Stimulated activated naive B cell treated with anti-CD40 and anti-IgM and Interleukin-4, amounts not matched to agents 10 μg/mL and 1 μg/mL and 100 μg/mL, for 72 hours (primary cell): Measurements from ENCODE around the gene FNDC3B.
"Not testable (repeated sequence)": the region's sequence is repeated elsewhere in the genome, so short reads cannot be mapped to it uniquely, and the experiment has no call there.

Source experiments
- ATAC-seq, 2 donors: fragments of 150-1000 bp; cut with Tn5 transposase; replicated peaks; 2 replicates each; pipeline ENCODE4 v1.10.0; 2021; ENCODE audit warnings: moderate library complexity in 1 of 2
- DNase-seq: peaks from one replicate; pipeline ENCODE4 v3.0.0; 2021
- H3K27ac Mint-ChIP-seq: one replicate; pipeline ENCODE4 v1.8.0; 2022; ENCODE audit warnings: mild to moderate bottlenecking, mixed read lengths
- H3K27me3 Mint-ChIP-seq, 2 donors: one replicate each; pipeline ENCODE4 v1.8.0; 2022; ENCODE audit warnings: mixed read lengths in 2 of 2
- H3K36me3 Mint-ChIP-seq, 2 donors: one replicate each; pipeline ENCODE4 v1.8.0; 2022; ENCODE audit warnings: mixed read lengths in 2 of 2, mild to moderate bottlenecking in 1 of 2
- H3K4me1 Mint-ChIP-seq, 2 donors: one replicate each; pipeline ENCODE4 v1.8.0; 2022; ENCODE audit warnings: mixed read lengths in 2 of 2, mild to moderate bottlenecking in 1 of 2
- H3K4me3 Mint-ChIP-seq, 2 donors: one replicate each; pipeline ENCODE4 v1.8.0; 2022; ENCODE audit warnings: mild to moderate bottlenecking in 2 of 2, mixed read lengths in 2 of 2, moderate library complexity in 1 of 2
- H3K9me3 Mint-ChIP-seq, 2 donors: one replicate each; pipeline ENCODE4 v1.8.0; 2022; ENCODE audit warnings: mixed read lengths in 2 of 2, mild to moderate bottlenecking in 1 of 2

The FNDC3B gene

GRCh38 chr3:172227340-172228035 lies 188.1 kb downstream of the FNDC3B start:
- Mint-ChIP-seq H3K4me1 (no peaks in the 10 kb centered on the region), H3K4me3 (no peak overlapping the region), H3K27ac (no peak overlapping the region)

GRCh38 chr3:172228036-172228415 lies 188.6 kb downstream of the FNDC3B start:
- DNase-seq (no peak), ATAC-seq (no peak)
- no peak overlapping the region for H3K27ac Mint-ChIP-seq
- H3K4me1 Mint-ChIP-seq: no peaks in the 10 kb centered on the region
- H3K36me3 Mint-ChIP-seq: peaks cover 2 to 20% of the 10 kb centered on the region in 2 donors
- H3K4me3 Mint-ChIP-seq: no peak overlapping the region
- no peaks in the 10 kb centered on the region for H3K9me3 Mint-ChIP-seq
- peaks cover 0 to 3% of the 10 kb centered on the region in 2 donors for H3K27me3 Mint-ChIP-seq

More at GRCh38 chr3:172227340-172228035, 188.1 kb downstream of the FNDC3B start:
- no peaks in the 10 kb centered on the region for H3K9me3 Mint-ChIP-seq
- H3K27me3 Mint-ChIP-seq: peaks cover 0 to 3% of the 10 kb centered on the region in 2 donors
- no peak for DNase-seq
- ATAC-seq: no peak
- peaks cover 2 to 20% of the 10 kb centered on the region in 2 donors for H3K36me3 Mint-ChIP-seq

- no peak overlapping the region for H3K4me3 Mint-ChIP-seq
- peaks cover 0 to 2% of the 10 kb centered on the region in 2 donors for H3K27me3 Mint-ChIP-seq
- ATAC-seq: no peak
- no peak for DNase-seq
- no peak overlapping the region for H3K27ac Mint-ChIP-seq
- peaks cover 2 to 19% of the 10 kb centered on the region in 2 donors for H3K36me3 Mint-ChIP-seq
- H3K9me3 Mint-ChIP-seq: no peaks in the 10 kb centered on the region
- no peaks in the 10 kb centered on the region for H3K4me1 Mint-ChIP-seq
Measured at GRCh38 chr3:172229462-172229861, 190.1 kb downstream of the FNDC3B start.

- no peaks in the 10 kb centered on the region for H3K9me3 Mint-ChIP-seq
- ATAC-seq: no peak
- DNase-seq: no peak
- no peaks in the 10 kb centered on the region for H3K4me1 Mint-ChIP-seq
- H3K4me3 Mint-ChIP-seq: no peak overlapping the region
- H3K36me3 Mint-ChIP-seq: peaks cover 2 to 17% of the 10 kb centered on the region in 2 donors
- no peak overlapping the region for H3K27ac Mint-ChIP-seq
- H3K27me3 Mint-ChIP-seq: no peaks in the 10 kb centered on the region
Measured at GRCh38 chr3:172231318-172231901, 192.0 kb downstream of the FNDC3B start.

- Mint-ChIP-seq H3K9me3 (no peaks in the 10 kb centered on the region), H3K4me3 (peak overlapping the region in 1 of 2 donors; percentile 26), H3K27me3 (no peaks in the 10 kb centered on the region), H3K36me3 (peaks cover 2 to 17% of the 10 kb centered on the region in 2 donors), H3K4me1 (no peaks in the 10 kb centered on the region), H3K27ac (no peak overlapping the region)
- DNase-seq (no peak), ATAC-seq (no peak)
Measured at GRCh38 chr3:172232579-172233212, 193.3 kb downstream of the FNDC3B start.

- no peak overlapping the region for H3K27ac Mint-ChIP-seq
- no peaks in the 10 kb centered on the region for H3K9me3 Mint-ChIP-seq
- H3K27me3 Mint-ChIP-seq: no peaks in the 10 kb centered on the region
- H3K4me3 Mint-ChIP-seq: no peak overlapping the region
- H3K36me3 Mint-ChIP-seq: peaks cover 2 to 13% of the 10 kb centered on the region in 2 donors
- ATAC-seq: no peak
- DNase-seq: no peak
- H3K4me1 Mint-ChIP-seq: no peaks in the 10 kb centered on the region
Measured at GRCh38 chr3:172233474-172234277, 194.3 kb downstream of the FNDC3B start.

- H3K4me1 Mint-ChIP-seq: no peaks in the 10 kb centered on the region
- H3K27me3 Mint-ChIP-seq: no peaks in the 10 kb centered on the region
- H3K4me3 Mint-ChIP-seq: no peak overlapping the region
- DNase-seq (no peak), ATAC-seq (no peak)
- peaks cover 0 to 2% of the 10 kb centered on the region in 2 donors for H3K9me3 Mint-ChIP-seq
- no peak overlapping the region for H3K27ac Mint-ChIP-seq
- peaks cover 2 to 10% of the 10 kb centered on the region in 2 donors for H3K36me3 Mint-ChIP-seq
Measured at GRCh38 chr3:172235698-172236097, 196.3 kb downstream of the FNDC3B start.

- no peak for ATAC-seq
- peaks cover 7 to 13% of the 10 kb centered on the region in 2 donors for H3K9me3 Mint-ChIP-seq
- peaks cover 12 to 17% of the 10 kb centered on the region in 2 donors for H3K36me3 Mint-ChIP-seq
- H3K4me3 Mint-ChIP-seq: no peak overlapping the region
- H3K27ac Mint-ChIP-seq: no peak overlapping the region
- no peaks in the 10 kb centered on the region for H3K4me1 Mint-ChIP-seq
- no peaks in the 10 kb centered on the region for H3K27me3 Mint-ChIP-seq
- no peak for DNase-seq
Measured at GRCh38 chr3:172236771-172237742, 197.7 kb downstream of the FNDC3B start.

- peaks cover 7 to 18% of the 10 kb centered on the region in 2 donors for H3K9me3 Mint-ChIP-seq
- ATAC-seq: no peak
- H3K4me1 Mint-ChIP-seq: no peaks in the 10 kb centered on the region
- peaks cover 17 to 23% of the 10 kb centered on the region in 2 donors for H3K36me3 Mint-ChIP-seq
- no peaks in the 10 kb centered on the region for H3K27me3 Mint-ChIP-seq
- no peak for DNase-seq
- no peak overlapping the region for H3K27ac Mint-ChIP-seq
- no peak overlapping the region for H3K4me3 Mint-ChIP-seq
Measured at GRCh38 chr3:172238188-172238587, 198.8 kb downstream of the FNDC3B start.

- no peak for ATAC-seq
- H3K36me3 Mint-ChIP-seq: peaks cover 18 to 27% of the 10 kb centered on the region in 2 donors
- H3K4me3 Mint-ChIP-seq: no peak overlapping the region
- H3K4me1 Mint-ChIP-seq: no peaks in the 10 kb centered on the region
- H3K9me3 Mint-ChIP-seq: peaks cover 7 to 21% of the 10 kb centered on the region in 2 donors
- H3K27me3 Mint-ChIP-seq: no peaks in the 10 kb centered on the region
- H3K27ac Mint-ChIP-seq: no peak overlapping the region
- DNase-seq: no peak
Measured at GRCh38 chr3:172239218-172239790, 199.9 kb downstream of the FNDC3B start.

- H3K27me3 Mint-ChIP-seq: no peaks in the 10 kb centered on the region
- peaks cover 7 to 21% of the 10 kb centered on the region in 2 donors for H3K9me3 Mint-ChIP-seq
- no peaks in the 10 kb centered on the region for H3K4me1 Mint-ChIP-seq
- ATAC-seq (no peak), DNase-seq (no peak)
- H3K27ac Mint-ChIP-seq: no peak overlapping the region
- H3K36me3 Mint-ChIP-seq: peaks cover 18 to 27% of the 10 kb centered on the region in 2 donors
- H3K4me3 Mint-ChIP-seq: no peak overlapping the region
Measured at GRCh38 chr3:172241405-172241804, 202.0 kb downstream of the FNDC3B start.

GRCh38 chr3:172242471-172242870 lies 203.1 kb downstream of the FNDC3B start:
- Mint-ChIP-seq H3K36me3 (peaks cover 18 to 28% of the 10 kb centered on the region in 2 donors), H3K9me3 (peaks cover 7 to 21% of the 10 kb centered on the region in 2 donors)
- DNase-seq, ATAC-seq, H3K27ac Mint-ChIP-seq, H3K4me1 Mint-ChIP-seq, H3K4me3 Mint-ChIP-seq, H3K27me3 Mint-ChIP-seq: not testable (repeated sequence)

- DNase-seq, H3K27ac Mint-ChIP-seq, H3K4me3 Mint-ChIP-seq, ATAC-seq, H3K27me3 Mint-ChIP-seq, H3K4me1 Mint-ChIP-seq: not testable (repeated sequence)
- Mint-ChIP-seq H3K9me3 (peaks cover 7 to 21% of the 10 kb centered on the region in 2 donors), H3K36me3 (peaks cover 20 to 30% of the 10 kb centered on the region in 2 donors)
Measured at GRCh38 chr3:172243376-172243775, 204.0 kb downstream of the FNDC3B start.
